Neural cell (in vitro differentiated cells): Measurements from ENCODE around the gene HSP90AA1.

Experiments used
- EP300 ChIP-seq: fragments of 450-650 bp; conservative IDR thresholded peaks from 2 replicates; pipeline ENCODE4 v1.6.1; 2014; ENCODE audit warnings: antibody characterized with exemption, mild to moderate bottlenecking, moderate library complexity; ENCODE audit not compliant: poor library complexity, severe bottlenecking
- EZH2 ChIP-seq: fragments of 200-600, 300-800 bp; shearing (Covaris generic), sonication (generic); IDR thresholded peaks from 2 replicates; pipeline ENCODE4 v1.6.1; 2014; ENCODE audit warnings: antibody characterized with exemption, low read length, borderline replicate concordance, mild to moderate bottlenecking; ENCODE audit not compliant: insufficient read depth, poor library complexity, severe bottlenecking
- MXI1 ChIP-seq: fragments of 450-650 bp; conservative IDR thresholded peaks from 2 replicates; pipeline ENCODE4 v1.6.1; 2014; ENCODE audit warnings: antibody characterized with exemption, mild to moderate bottlenecking; ENCODE audit not compliant: poor library complexity, severe bottlenecking
- POLR2AphosphoS5 ChIP-seq: IDR thresholded peaks from 2 replicates; pipeline ENCODE4 v1.6.1; 2012
- RAD21 ChIP-seq: fragments of 450-650 bp; conservative IDR thresholded peaks from 2 replicates; pipeline ENCODE4 v1.6.1; 2014; ENCODE audit warnings: antibody characterized with exemption, mild to moderate bottlenecking, moderate library complexity
- TAF1 ChIP-seq: IDR thresholded peaks from 2 replicates; pipeline ENCODE4 v1.6.1; 2012; ENCODE audit warnings: low read depth
- TF ChIP-seq, protein P1 (sequence below): fragments of 450-650 bp; IDR thresholded peaks from 2 replicates; pipeline ENCODE4 v1.5.1; 2014; ENCODE audit warnings: antibody characterized with exemption, mild to moderate bottlenecking, moderate library complexity; ENCODE audit not compliant: poor library complexity, severe bottlenecking
- TF ChIP-seq, protein P2 (sequence below): IDR thresholded peaks from 2 replicates; pipeline ENCODE4 v1.6.1; 2012; ENCODE audit warnings: borderline replicate concordance

DNA sequence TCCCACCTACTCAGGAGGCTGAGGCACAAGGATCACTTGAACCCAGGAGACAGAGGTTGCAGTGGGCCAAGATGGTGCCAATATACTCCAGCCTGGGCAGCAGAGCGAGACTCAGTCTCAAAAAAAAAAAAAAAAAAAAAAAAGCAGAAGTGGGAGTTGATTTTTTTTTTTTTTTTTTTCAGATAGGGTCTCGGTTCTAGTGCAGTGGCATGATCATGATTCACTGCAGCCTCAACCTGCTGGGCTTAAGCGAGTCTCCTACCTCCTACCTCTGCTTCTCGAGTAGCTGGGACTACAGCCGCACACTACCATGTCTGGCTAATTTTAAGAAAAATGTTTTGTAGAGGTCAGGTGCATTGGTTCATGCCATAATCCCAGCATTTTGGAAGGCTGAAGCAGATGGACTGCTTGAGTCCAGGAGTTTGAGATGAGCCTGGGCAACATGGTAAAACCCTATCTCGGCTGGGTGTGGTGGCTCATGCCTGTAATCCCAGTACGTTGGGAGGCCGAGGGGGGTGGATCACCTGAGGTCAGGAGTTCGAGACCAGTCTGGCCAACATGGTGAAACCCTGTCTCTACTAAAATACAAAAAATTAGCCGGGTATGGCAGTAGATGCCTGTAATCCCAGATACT, 16.3 kb upstream of the HSP90AA1 start:
- TF ChIP-seq, protein P1, sequence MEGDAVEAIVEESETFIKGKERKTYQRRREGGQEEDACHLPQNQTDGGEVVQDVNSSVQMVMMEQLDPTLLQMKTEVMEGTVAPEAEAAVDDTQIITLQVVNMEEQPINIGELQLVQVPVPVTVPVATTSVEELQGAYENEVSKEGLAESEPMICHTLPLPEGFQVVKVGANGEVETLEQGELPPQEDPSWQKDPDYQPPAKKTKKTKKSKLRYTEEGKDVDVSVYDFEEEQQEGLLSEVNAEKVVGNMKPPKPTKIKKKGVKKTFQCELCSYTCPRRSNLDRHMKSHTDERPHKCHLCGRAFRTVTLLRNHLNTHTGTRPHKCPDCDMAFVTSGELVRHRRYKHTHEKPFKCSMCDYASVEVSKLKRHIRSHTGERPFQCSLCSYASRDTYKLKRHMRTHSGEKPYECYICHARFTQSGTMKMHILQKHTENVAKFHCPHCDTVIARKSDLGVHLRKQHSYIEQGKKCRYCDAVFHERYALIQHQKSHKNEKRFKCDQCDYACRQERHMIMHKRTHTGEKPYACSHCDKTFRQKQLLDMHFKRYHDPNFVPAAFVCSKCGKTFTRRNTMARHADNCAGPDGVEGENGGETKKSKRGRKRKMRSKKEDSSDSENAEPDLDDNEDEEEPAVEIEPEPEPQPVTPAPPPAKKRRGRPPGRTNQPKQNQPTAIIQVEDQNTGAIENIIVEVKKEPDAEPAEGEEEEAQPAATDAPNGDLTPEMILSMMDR = no peak
- no peak for TF ChIP-seq POLR2AphosphoS5
- no peak for TF ChIP-seq RAD21
- TF ChIP-seq, protein P2, sequence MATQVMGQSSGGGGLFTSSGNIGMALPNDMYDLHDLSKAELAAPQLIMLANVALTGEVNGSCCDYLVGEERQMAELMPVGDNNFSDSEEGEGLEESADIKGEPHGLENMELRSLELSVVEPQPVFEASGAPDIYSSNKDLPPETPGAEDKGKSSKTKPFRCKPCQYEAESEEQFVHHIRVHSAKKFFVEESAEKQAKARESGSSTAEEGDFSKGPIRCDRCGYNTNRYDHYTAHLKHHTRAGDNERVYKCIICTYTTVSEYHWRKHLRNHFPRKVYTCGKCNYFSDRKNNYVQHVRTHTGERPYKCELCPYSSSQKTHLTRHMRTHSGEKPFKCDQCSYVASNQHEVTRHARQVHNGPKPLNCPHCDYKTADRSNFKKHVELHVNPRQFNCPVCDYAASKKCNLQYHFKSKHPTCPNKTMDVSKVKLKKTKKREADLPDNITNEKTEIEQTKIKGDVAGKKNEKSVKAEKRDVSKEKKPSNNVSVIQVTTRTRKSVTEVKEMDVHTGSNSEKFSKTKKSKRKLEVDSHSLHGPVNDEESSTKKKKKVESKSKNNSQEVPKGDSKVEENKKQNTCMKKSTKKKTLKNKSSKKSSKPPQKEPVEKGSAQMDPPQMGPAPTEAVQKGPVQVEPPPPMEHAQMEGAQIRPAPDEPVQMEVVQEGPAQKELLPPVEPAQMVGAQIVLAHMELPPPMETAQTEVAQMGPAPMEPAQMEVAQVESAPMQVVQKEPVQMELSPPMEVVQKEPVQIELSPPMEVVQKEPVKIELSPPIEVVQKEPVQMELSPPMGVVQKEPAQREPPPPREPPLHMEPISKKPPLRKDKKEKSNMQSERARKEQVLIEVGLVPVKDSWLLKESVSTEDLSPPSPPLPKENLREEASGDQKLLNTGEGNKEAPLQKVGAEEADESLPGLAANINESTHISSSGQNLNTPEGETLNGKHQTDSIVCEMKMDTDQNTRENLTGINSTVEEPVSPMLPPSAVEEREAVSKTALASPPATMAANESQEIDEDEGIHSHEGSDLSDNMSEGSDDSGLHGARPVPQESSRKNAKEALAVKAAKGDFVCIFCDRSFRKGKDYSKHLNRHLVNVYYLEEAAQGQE = no peak
- no peak for TF ChIP-seq TAF1
- no peak for TF ChIP-seq EP300
- no peak for TF ChIP-seq MXI1
- no peak for TF ChIP-seq EZH2
